GM10248 (cell line): Measurements from ENCODE around the gene TRMT2A.

Source experiments
- CTCF ChIA-PET: fragments of 300-600 bp; sonication (Branson Sonifier 250); formaldehyde crosslinking; extraction: SDS; loops from one replicate; lab custom pipeline; 2021; ENCODE audit warnings: antibody characterized with exemption; lab: Yijun Ruan, JAX
- POLR2A ChIA-PET: fragments of 350-650 bp; sonication (Branson Sonifier 250); formaldehyde crosslinking; extraction: SDS; loops from one replicate; lab custom pipeline; 2020; ENCODE audit warnings: antibody characterized with exemption; lab: Yijun Ruan, JAX
- DNase-seq: peaks from one replicate; pipeline ENCODE4 v3.0.0; 2012; ENCODE audit errors: extremely low spot score
- CTCF ChIP-seq: IDR thresholded peaks from 2 replicates; pipeline ENCODE4 v1.5.1; 2012; ENCODE audit warnings: mild to moderate bottlenecking, low read depth; ENCODE audit errors: extremely low read depth, missing control alignments, control extremely low read depth

The TRMT2A gene

GRCh38 chr22:20093418-20094196, 23.4 kb downstream of the TRMT2A start:
- no peak for TF ChIP-seq CTCF
- CTCF ChIA-PET, result interaction anchor here (0.9 to 1.6 kb wide), 2 partner anchors 8 to 17 kb away, joined by 4 to 6 read pairs; no protein-coding TSS in a partner anchor
- POLR2A ChIA-PET, result no interaction called here
- DNase-seq, result no peak

- POLR2A ChIA-PET, result no interaction called here
- CTCF ChIA-PET, result no interaction called here
- no peak for TF ChIP-seq CTCF
- DNase-seq, result no peak
Observed at GRCh38 chr22:20092477-20092854, 24.6 kb downstream of the TRMT2A start.

- ChIA-PET CTCF (interaction anchor here (1.0 kb wide), 1 partner anchor 9 kb away, joined by 3 read pairs; no protein-coding TSS in a partner anchor), POLR2A (no interaction called here)
Observed at GRCh38 chr22:20091690-20092476, 25.1 kb downstream of the TRMT2A start.

DNA sequence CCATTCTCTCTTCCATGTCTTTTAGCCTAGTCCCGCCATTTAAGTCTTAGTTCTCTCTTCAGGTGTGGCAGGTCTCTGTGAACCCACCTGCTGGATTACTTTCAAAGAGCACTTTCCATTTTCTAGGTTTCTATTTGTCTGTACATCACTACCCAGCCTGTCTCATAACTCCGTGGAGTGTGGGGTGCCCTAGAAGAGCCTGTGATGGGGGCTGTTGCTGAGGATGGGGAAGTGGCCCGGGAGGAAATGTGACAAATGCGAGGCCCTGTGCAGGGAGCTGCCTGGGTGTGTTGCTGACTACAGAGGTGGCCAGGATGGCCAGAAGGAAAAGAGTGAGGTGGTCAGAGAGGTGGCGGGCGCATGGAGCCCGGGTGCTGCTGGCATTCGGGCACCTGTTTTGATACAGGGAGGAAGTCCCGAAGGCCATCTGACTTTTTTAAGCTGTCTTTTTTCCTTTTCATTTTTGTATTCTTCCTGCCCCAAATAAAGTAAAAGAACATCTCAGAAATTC, 26.2 kb downstream of the TRMT2A start:
- ChIA-PET CTCF (interaction anchor here (1.2 kb wide), 1 partner anchor 11 kb away, joined by 3 read pairs; no protein-coding TSS in a partner anchor), POLR2A (no interaction called here)
- no peak for DNase-seq
- no peak for TF ChIP-seq CTCF

More at GRCh38 chr22:20091690-20092476, 25.1 kb downstream of the TRMT2A start:
- no peak for TF ChIP-seq CTCF
- no peak for DNase-seq

DNA sequence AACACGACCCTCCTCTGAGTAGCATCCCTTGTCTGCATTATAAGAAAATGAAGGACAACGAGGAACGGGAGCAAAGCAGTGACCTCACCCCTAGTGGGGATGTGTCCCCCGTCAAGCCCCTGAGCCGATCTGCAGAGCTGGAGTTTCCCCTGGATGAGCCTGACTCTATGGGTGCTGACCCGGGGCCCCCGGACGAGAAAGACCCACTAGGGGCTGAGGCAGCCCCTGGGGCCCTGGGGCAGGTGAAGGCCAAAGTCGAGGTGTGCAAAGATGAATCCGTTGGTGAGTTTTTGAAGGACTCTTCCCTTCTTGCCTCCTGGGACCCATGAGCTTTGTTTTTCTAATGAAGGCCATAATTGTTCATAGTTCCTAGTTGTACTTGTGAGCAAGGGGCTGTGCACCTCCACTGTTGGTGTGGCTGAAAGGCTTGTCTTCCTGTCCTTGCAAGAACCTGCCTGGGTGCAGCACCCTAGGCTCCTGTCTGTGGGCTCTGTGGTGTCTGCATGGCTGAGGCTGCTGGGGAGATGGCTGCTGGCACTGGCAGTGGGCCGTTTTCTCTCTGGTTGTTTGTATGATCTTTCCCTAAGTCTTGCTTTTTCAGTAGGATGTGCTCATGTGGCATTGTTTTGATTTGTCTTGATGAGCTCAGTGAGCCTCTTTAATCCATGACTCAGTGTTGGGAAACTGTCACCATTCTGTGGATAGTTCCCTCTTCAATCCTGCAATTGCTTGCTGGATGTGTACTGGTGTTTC, 26.9 kb downstream of the TRMT2A start:
- TF ChIP-seq CTCF, result no peak
- ChIA-PET CTCF (interaction anchor here (1.2 kb wide), 1 partner anchor 11 kb away, joined by 3 read pairs; no protein-coding TSS in a partner anchor), POLR2A (no interaction called here)
- no peak for DNase-seq
